Mesothelial cell of epicardium (in vitro differentiated cells): ENCODE data around the gene LYRM9. TPM values are rescaled to one million over a fixed set of nuclear protein-coding genes. Genes with fewer than 3 reads are reported as not detected.

ENCODE experiments used
- DNase-seq, 2 experiments: peaks; one replicate each; pipeline ENCODE4 v3.0.0; 2021; ENCODE audit warnings: low spot score in 2 of 2; ENCODE audit not compliant: unreplicated experiment in 2 of 2
- H3K27ac Mint-ChIP-seq: 2 replicates; pipeline ENCODE4 v1.8.0; 2021; ENCODE audit warnings: mixed read lengths
- H3K27me3 Mint-ChIP-seq: 2 replicates; pipeline ENCODE4 v1.8.0; 2021; ENCODE audit warnings: low read depth, mixed read lengths
- H3K36me3 Mint-ChIP-seq: 2 replicates; pipeline ENCODE4 v1.8.0; 2021; ENCODE audit warnings: mixed read lengths
- H3K4me1 Mint-ChIP-seq: 2 replicates; pipeline ENCODE4 v1.8.0; 2021; ENCODE audit warnings: mixed read lengths
- H3K4me3 Mint-ChIP-seq: 2 replicates; pipeline ENCODE4 v1.8.0; 2021; ENCODE audit warnings: mild to moderate bottlenecking, moderate library complexity, mixed read lengths
- H3K9me3 Mint-ChIP-seq: 2 replicates; pipeline ENCODE4 v1.8.0; 2021; ENCODE audit warnings: mixed read lengths
- total RNA-seq: library from RNA; stranded (reverse); gene quantifications from 3 replicates; pipeline ENCODE4 v1.2.1, GENCODE V29; 2021
- TF ChIP-seq, protein P1 (sequence below): fragments of 200-600 bp; sonication (generic); IDR thresholded peaks from one replicate; pipeline ENCODE4 v1.5.0; 2021; ENCODE audit warnings: antibody characterized with exemption; ENCODE audit not compliant: unreplicated experiment

Gene LYRM9
- total RNA-seq, 1 donor from 2014 or later: 26.6 TPM

GRCh38 chr17:27905447-27906225 is 12.5 kb upstream of the LYRM9 start:
- H3K4me1 Mint-ChIP-seq: peaks cover 6% of the 10 kb centered on the region
- H3K4me3 Mint-ChIP-seq: no peak overlapping the region
- TF ChIP-seq, protein P1, sequence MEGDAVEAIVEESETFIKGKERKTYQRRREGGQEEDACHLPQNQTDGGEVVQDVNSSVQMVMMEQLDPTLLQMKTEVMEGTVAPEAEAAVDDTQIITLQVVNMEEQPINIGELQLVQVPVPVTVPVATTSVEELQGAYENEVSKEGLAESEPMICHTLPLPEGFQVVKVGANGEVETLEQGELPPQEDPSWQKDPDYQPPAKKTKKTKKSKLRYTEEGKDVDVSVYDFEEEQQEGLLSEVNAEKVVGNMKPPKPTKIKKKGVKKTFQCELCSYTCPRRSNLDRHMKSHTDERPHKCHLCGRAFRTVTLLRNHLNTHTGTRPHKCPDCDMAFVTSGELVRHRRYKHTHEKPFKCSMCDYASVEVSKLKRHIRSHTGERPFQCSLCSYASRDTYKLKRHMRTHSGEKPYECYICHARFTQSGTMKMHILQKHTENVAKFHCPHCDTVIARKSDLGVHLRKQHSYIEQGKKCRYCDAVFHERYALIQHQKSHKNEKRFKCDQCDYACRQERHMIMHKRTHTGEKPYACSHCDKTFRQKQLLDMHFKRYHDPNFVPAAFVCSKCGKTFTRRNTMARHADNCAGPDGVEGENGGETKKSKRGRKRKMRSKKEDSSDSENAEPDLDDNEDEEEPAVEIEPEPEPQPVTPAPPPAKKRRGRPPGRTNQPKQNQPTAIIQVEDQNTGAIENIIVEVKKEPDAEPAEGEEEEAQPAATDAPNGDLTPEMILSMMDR: no peak
- H3K27ac Mint-ChIP-seq: no peak overlapping the region
- peaks cover 17% of the 10 kb centered on the region for H3K27me3 Mint-ChIP-seq
- no peaks in the 10 kb centered on the region for H3K9me3 Mint-ChIP-seq
- no peaks in the 10 kb centered on the region for H3K36me3 Mint-ChIP-seq
- DNase-seq: no peak

DNA sequence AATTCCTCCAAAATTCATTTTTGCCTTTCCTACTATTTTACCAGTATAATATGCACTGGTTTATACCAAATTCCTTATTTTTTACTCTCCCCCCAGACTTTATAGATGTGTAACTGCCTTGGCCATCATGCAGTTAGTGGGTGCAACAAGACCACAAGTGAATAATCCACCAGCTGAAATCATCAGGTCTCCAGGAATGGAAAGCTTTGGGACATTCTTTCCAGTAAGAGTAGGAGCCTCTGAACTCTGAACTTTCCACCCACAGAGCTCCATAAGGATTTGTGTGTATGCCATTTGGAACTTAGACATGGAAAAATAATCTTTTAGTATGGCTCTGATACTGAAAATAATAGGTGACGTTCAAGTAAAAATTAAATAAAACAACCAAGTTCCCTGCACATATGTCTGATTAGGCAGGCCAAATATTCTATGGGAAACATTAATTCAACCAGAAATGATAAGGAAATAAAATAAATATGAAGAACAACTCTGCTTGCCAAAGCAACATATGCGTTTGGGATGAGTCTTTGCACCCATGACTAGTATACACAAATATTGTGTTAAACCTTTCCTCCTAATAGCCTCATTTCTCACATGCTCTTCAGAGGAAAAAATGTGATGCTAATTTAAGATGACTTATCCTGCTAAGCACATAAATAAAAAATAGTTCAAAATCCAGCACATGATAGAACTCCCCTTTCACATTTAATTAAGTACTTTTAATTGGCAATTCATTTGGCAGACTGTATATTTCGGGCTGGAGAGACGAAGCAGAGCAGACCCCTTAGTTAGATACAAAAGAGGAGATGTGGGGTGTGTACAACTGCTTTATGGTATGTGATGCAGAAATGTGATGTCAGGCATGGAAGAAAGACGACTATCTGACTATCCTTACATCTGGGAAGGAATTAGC is 11.6 kb upstream of the LYRM9 start:
- peaks cover 17% of the 10 kb centered on the region for H3K27me3 Mint-ChIP-seq
- H3K36me3 Mint-ChIP-seq: no peaks in the 10 kb centered on the region
- no peak for DNase-seq
- TF ChIP-seq, protein P1: no peak
- no peaks in the 10 kb centered on the region for H3K9me3 Mint-ChIP-seq
- no peak overlapping the region for H3K27ac Mint-ChIP-seq
- H3K4me1 Mint-ChIP-seq: peaks cover 6% of the 10 kb centered on the region
- no peak overlapping the region for H3K4me3 Mint-ChIP-seq

DNA sequence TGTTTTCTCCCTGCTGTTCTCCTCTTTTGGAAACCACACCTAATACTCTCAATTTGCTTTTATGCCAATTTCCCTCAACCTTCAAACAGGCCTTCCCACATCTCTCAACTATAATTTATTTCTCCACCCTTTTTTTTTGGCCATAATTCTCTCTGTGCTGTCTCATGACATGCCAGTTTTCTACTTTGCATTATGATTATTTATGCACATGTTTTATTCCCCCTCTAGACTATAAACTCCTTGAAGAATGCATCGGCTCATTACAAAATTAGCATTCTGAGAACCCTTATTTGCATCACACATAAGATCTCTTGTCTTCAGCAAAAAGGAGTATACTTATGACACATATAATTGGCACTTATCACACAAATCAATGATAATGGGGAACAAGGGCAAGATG is 10.9 kb upstream of the LYRM9 start:
- Mint-ChIP-seq H3K4me3 (no peak overlapping the region), H3K27ac (no peak overlapping the region), H3K4me1 (peaks cover 6% of the 10 kb centered on the region), H3K9me3 (no peaks in the 10 kb centered on the region), H3K36me3 (no peaks in the 10 kb centered on the region), H3K27me3 (peaks cover 13% of the 10 kb centered on the region)
- DNase-seq: no peak
- TF ChIP-seq, protein P1: no peak

DNA sequence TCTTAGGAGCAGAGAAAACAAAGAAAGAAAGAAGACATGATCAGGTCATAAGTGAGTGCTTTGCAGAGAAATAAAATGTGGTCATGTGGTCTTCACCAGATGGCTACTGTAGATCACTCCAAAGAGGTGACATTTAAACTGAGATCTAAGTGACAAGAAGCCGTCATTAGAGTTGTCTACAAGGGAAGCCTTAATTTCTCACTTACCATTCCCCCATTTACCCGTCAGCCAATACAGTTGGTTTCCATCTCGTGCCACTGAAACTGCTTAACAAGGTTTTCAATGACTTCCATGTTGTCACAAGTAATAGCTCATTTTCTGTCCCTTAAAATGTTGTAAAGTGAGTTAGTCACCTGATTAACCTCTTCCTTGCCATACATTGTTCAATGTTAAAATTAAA is 6.4 kb upstream of the LYRM9 start:
- H3K4me3 Mint-ChIP-seq: no peak overlapping the region
- no peak overlapping the region for H3K27ac Mint-ChIP-seq
- no peak for DNase-seq
- peaks cover 15% of the 10 kb centered on the region for H3K27me3 Mint-ChIP-seq
- no peaks in the 10 kb centered on the region for H3K36me3 Mint-ChIP-seq
- H3K9me3 Mint-ChIP-seq: no peaks in the 10 kb centered on the region
- no peaks in the 10 kb centered on the region for H3K4me1 Mint-ChIP-seq
- TF ChIP-seq, protein P1: no peak

- H3K27me3 Mint-ChIP-seq: peaks cover 11% of the 10 kb centered on the region
- peaks cover 5% of the 10 kb centered on the region for H3K4me1 Mint-ChIP-seq
- H3K36me3 Mint-ChIP-seq: no peaks in the 10 kb centered on the region
- no peak overlapping the region for H3K27ac Mint-ChIP-seq
- no peak overlapping the region for H3K4me3 Mint-ChIP-seq
- TF ChIP-seq, protein P1: no peak
- no peak for DNase-seq
- no peaks in the 10 kb centered on the region for H3K9me3 Mint-ChIP-seq
Observed at GRCh38 chr17:27898096-27898495, 4.9 kb upstream of the LYRM9 start.
